ENCODE measurements around the gene KLHL9.

- TF ChIP-seq CTCF (IDR thresholded peaks at IDR 0.05) (no peak), POLR2A (IDR thresholded peaks at IDR 0.05) (no peak)
Observed at GRCh38 chr9:21367957-21368356, 32.8 kb upstream of the KLHL9 start, which contains the start of gene IFNA13.
